Mucosa of rectum (tissue), 2 donors: ENCODE measurements around the gene MIS12.

Experiments
- H3K27ac ChIP-seq, 2 donors: one replicate each; pipeline ENCODE4 v1.7.0; 2013; ENCODE audit warnings: inconsistent platforms in 2 of 2, low read depth in 2 of 2, low read length in 2 of 2
- H3K27me3 ChIP-seq, 2 donors: one replicate each; pipeline ENCODE4 v1.7.0; 2013; ENCODE audit warnings: low read length in 2 of 2; ENCODE audit not compliant: control insufficient read depth in 2 of 2, insufficient read depth in 2 of 2
- H3K36me3 ChIP-seq, 2 donors: one replicate each; pipeline ENCODE4 v1.7.0; 2013; ENCODE audit warnings: low read length in 2 of 2; ENCODE audit not compliant: control insufficient read depth in 2 of 2, insufficient read depth in 2 of 2
- H3K4me1 ChIP-seq, 2 donors: one replicate each; pipeline ENCODE4 v1.7.0; 2013; ENCODE audit warnings: low read length in 2 of 2, mild to moderate bottlenecking in 1 of 2; ENCODE audit not compliant: control insufficient read depth in 2 of 2, insufficient read depth in 2 of 2
- H3K4me3 ChIP-seq, 2 donors: one replicate each; pipeline ENCODE4 v1.7.0; 2013; ENCODE audit warnings: low read length in 2 of 2
- H3K9ac ChIP-seq, 2 donors: one replicate each; pipeline ENCODE4 v1.7.0; 2013; ENCODE audit warnings: low read length in 2 of 2, low read depth in 1 of 2, mild to moderate bottlenecking in 1 of 2
- H3K9me3 ChIP-seq, 2 donors: one replicate each; pipeline ENCODE4 v1.7.0; 2013; ENCODE audit warnings: low read length in 2 of 2; ENCODE audit not compliant: control insufficient read depth in 2 of 2
- donor health status: healthy.
- donor health status: Normal muscosa, but diverticular disease.

The MIS12 gene

GRCh38 chr17:5531085-5531418 is 44.7 kb downstream of the MIS12 start:
- no peak overlapping the region for H3K4me3 ChIP-seq
- peaks cover 3 to 9% of the 10 kb centered on the region in 2 donors for H3K36me3 ChIP-seq
- no peak overlapping the region for H3K27ac ChIP-seq
- H3K4me1 ChIP-seq = no peaks in the 10 kb centered on the region
- H3K9me3 ChIP-seq = no peaks in the 10 kb centered on the region
- H3K9ac ChIP-seq = no peak overlapping the region
- no peaks in the 10 kb centered on the region for H3K27me3 ChIP-seq

GRCh38 chr17:5532581-5532980 is 46.2 kb downstream of the MIS12 start:
- Histone ChIP-seq H3K4me3 (no peak overlapping the region), H3K27ac (no peak overlapping the region), H3K27me3 (no peaks in the 10 kb centered on the region), H3K36me3 (peaks cover 3 to 9% of the 10 kb centered on the region in 2 donors), H3K9ac (no peak overlapping the region), H3K4me1 (no peaks in the 10 kb centered on the region), H3K9me3 (no peaks in the 10 kb centered on the region)

GRCh38 chr17:5533486-5534315 is 47.3 kb downstream of the MIS12 start:
- H3K9ac ChIP-seq = no peak overlapping the region
- H3K9me3 ChIP-seq = no peaks in the 10 kb centered on the region
- H3K27me3 ChIP-seq = no peaks in the 10 kb centered on the region
- peaks cover 3 to 9% of the 10 kb centered on the region in 2 donors for H3K36me3 ChIP-seq
- no peak overlapping the region for H3K4me3 ChIP-seq
- no peak overlapping the region for H3K27ac ChIP-seq
- H3K4me1 ChIP-seq = no peaks in the 10 kb centered on the region

- no peaks in the 10 kb centered on the region for H3K9me3 ChIP-seq
- peaks cover under 1 to 14% of the 10 kb centered on the region in 2 donors for H3K36me3 ChIP-seq
- H3K27me3 ChIP-seq = no peaks in the 10 kb centered on the region
- H3K4me1 ChIP-seq = no peaks in the 10 kb centered on the region
- no peak overlapping the region for H3K27ac ChIP-seq
- H3K4me3 ChIP-seq = no peak overlapping the region
- no peak overlapping the region for H3K9ac ChIP-seq
These were observed 49.1 kb downstream of the MIS12 start for GRCh38 chr17:5535436-5535835.

- H3K27me3 ChIP-seq = no peaks in the 10 kb centered on the region
- peaks cover 5 to 17% of the 10 kb centered on the region in 2 donors for H3K36me3 ChIP-seq
- no peak overlapping the region for H3K9ac ChIP-seq
- no peak overlapping the region for H3K27ac ChIP-seq
- H3K4me1 ChIP-seq = no peaks in the 10 kb centered on the region
- no peak overlapping the region for H3K4me3 ChIP-seq
- no peaks in the 10 kb centered on the region for H3K9me3 ChIP-seq
These were observed 50.7 kb downstream of the MIS12 start for GRCh38 chr17:5536866-5537650.

GRCh38 chr17:5539286-5539685 is 52.9 kb downstream of the MIS12 start:
- H3K9ac ChIP-seq = no peak overlapping the region
- no peaks in the 10 kb centered on the region for H3K27me3 ChIP-seq
- H3K36me3 ChIP-seq = peaks cover 5 to 11% of the 10 kb centered on the region in 2 donors
- H3K4me3 ChIP-seq = no peak overlapping the region
- no peaks in the 10 kb centered on the region for H3K4me1 ChIP-seq
- no peaks in the 10 kb centered on the region for H3K9me3 ChIP-seq
- no peak overlapping the region for H3K27ac ChIP-seq

- Histone ChIP-seq H3K9me3 (no peaks in the 10 kb centered on the region), H3K27ac (no peak overlapping the region), H3K36me3 (peaks cover 5 to 11% of the 10 kb centered on the region in 2 donors), H3K4me3 (no peak overlapping the region), H3K4me1 (no peaks in the 10 kb centered on the region), H3K27me3 (no peaks in the 10 kb centered on the region), H3K9ac (no peak overlapping the region)
These were observed 54.0 kb downstream of the MIS12 start for GRCh38 chr17:5540321-5540720.
